ENCODE data around the gene ZMAT3.

DNA sequence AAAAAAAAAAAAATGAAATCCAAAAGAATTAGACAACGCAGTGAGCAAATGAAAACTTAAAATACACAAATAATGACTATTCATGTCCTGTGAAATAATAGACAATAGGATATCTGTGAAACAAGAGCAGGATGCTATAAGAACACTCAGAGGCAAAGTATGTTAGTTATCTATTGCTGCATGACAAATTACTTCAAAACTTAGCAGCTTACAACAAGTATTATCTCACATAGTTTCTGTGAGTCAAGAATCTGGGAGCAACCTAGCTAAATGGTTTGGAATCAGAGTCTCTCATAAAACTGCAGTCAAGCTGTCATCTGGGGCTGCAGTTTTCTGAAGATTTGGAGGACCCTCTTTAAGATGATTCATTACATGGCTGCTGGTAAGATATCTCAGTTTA is 36.5 kb upstream of the ZMAT3 start:
- TF ChIP-seq, protein P1, sequence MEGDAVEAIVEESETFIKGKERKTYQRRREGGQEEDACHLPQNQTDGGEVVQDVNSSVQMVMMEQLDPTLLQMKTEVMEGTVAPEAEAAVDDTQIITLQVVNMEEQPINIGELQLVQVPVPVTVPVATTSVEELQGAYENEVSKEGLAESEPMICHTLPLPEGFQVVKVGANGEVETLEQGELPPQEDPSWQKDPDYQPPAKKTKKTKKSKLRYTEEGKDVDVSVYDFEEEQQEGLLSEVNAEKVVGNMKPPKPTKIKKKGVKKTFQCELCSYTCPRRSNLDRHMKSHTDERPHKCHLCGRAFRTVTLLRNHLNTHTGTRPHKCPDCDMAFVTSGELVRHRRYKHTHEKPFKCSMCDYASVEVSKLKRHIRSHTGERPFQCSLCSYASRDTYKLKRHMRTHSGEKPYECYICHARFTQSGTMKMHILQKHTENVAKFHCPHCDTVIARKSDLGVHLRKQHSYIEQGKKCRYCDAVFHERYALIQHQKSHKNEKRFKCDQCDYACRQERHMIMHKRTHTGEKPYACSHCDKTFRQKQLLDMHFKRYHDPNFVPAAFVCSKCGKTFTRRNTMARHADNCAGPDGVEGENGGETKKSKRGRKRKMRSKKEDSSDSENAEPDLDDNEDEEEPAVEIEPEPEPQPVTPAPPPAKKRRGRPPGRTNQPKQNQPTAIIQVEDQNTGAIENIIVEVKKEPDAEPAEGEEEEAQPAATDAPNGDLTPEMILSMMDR (conservative IDR thresholded peaks at IDR 0.05), result no peak
- TF ChIP-seq ZFX (IDR thresholded peaks at IDR 0.05), result no peak
